Prostate gland (tissue), 2 donors: ENCODE results near the gene ADAMTSL3. TPM values are rescaled to one million over a fixed set of nuclear protein-coding genes. Genes with fewer than 3 reads are reported as not detected.

ENCODE experiments used
- DNase-seq: peaks from one replicate; pipeline ENCODE4 v3.0.0-alpha.2; 2019; ENCODE audit warnings: low spot score
- H3K27ac ChIP-seq, 2 donors: fragments of 200-600 bp; sonication (generic); 2 replicates each; pipeline ENCODE4 v1.5.1; 2017 to 2019
- H3K27me3 ChIP-seq: fragments of 200-600 bp; sonication (generic); replicated peaks from 2 replicates; pipeline ENCODE4 v1.5.1; 2019; ENCODE audit not compliant: insufficient read depth
- H3K36me3 ChIP-seq, 2 donors: fragments of 200-600 bp; sonication (generic); 1 replicate in 1 of 2; 2 replicates in 1 of 2; pipeline versions ENCODE4 v1.5.1 to v1.8.1; 2017 to 2019
- H3K4me1 ChIP-seq: fragments of 200-600 bp; sonication (generic); replicated peaks from 2 replicates; pipeline ENCODE4 v1.5.1; 2019
- H3K4me3 ChIP-seq, 2 donors: fragments of 200-600 bp; sonication (generic); 2 replicates each; pipeline ENCODE4 v1.5.1; 2017 to 2019
- H3K9me3 ChIP-seq: fragments of 200-600 bp; sonication (generic); 2 replicates; pipeline ENCODE4 v1.5.1; 2017
- POLR2A ChIP-seq: fragments of 450-650 bp; IDR thresholded peaks from one replicate; pipeline ENCODE4 v1.6.1; 2016; ENCODE audit warnings: antibody characterized with exemption, mild to moderate bottlenecking
- POLR2AphosphoS5 ChIP-seq: sonication (generic); formaldehyde crosslinking; IDR thresholded peaks from one replicate; pipeline ENCODE4 v1.6.1; 2017; ENCODE audit warnings: antibody characterized with exemption
- WGBS: methylation state at CpG from one replicate; pipeline ENCODE4 v1.1.5; 2018; 5-methylcytosine and 5-hydroxymethylcytosine counted together
- intact Hi-C: fragments of 100-400 bp; cut with DNase I; formaldehyde crosslinking; loops from one replicate; pipeline ENCODE4 v1.14.2; 2022
- total RNA-seq, 2 donors: library from RNA; depleted of rRNA; stranded (reverse); fragments of >200 nt; gene quantifications; one replicate each; pipeline ENCODE4 v1.1.0, GENCODE V29; 2016
- TF ChIP-seq, protein P1 (sequence below), 4 experiments: fragments of 200-600 bp in 2 of 4; fragments of 450-650 bp in 2 of 4; sonication (generic) in 2 of 4; IDR thresholded peaks; 1 replicate in 3 of 4; 2 replicates in 1 of 4; pipeline ENCODE4 v1.5.1; 2016 to 2019; ENCODE audit warnings: antibody characterized with exemption in 4 of 4, mild to moderate bottlenecking in 2 of 4, moderate library complexity in 2 of 4

ADAMTSL3 gene, protein sequence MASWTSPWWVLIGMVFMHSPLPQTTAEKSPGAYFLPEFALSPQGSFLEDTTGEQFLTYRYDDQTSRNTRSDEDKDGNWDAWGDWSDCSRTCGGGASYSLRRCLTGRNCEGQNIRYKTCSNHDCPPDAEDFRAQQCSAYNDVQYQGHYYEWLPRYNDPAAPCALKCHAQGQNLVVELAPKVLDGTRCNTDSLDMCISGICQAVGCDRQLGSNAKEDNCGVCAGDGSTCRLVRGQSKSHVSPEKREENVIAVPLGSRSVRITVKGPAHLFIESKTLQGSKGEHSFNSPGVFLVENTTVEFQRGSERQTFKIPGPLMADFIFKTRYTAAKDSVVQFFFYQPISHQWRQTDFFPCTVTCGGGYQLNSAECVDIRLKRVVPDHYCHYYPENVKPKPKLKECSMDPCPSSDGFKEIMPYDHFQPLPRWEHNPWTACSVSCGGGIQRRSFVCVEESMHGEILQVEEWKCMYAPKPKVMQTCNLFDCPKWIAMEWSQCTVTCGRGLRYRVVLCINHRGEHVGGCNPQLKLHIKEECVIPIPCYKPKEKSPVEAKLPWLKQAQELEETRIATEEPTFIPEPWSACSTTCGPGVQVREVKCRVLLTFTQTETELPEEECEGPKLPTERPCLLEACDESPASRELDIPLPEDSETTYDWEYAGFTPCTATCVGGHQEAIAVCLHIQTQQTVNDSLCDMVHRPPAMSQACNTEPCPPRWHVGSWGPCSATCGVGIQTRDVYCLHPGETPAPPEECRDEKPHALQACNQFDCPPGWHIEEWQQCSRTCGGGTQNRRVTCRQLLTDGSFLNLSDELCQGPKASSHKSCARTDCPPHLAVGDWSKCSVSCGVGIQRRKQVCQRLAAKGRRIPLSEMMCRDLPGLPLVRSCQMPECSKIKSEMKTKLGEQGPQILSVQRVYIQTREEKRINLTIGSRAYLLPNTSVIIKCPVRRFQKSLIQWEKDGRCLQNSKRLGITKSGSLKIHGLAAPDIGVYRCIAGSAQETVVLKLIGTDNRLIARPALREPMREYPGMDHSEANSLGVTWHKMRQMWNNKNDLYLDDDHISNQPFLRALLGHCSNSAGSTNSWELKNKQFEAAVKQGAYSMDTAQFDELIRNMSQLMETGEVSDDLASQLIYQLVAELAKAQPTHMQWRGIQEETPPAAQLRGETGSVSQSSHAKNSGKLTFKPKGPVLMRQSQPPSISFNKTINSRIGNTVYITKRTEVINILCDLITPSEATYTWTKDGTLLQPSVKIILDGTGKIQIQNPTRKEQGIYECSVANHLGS (N-terminal part only)
- 10 to 100 TPM in 1 of 2 donors, 1 to 10 TPM in 1; 4.5 to 25.2 TPM for total RNA-seq

DNA sequence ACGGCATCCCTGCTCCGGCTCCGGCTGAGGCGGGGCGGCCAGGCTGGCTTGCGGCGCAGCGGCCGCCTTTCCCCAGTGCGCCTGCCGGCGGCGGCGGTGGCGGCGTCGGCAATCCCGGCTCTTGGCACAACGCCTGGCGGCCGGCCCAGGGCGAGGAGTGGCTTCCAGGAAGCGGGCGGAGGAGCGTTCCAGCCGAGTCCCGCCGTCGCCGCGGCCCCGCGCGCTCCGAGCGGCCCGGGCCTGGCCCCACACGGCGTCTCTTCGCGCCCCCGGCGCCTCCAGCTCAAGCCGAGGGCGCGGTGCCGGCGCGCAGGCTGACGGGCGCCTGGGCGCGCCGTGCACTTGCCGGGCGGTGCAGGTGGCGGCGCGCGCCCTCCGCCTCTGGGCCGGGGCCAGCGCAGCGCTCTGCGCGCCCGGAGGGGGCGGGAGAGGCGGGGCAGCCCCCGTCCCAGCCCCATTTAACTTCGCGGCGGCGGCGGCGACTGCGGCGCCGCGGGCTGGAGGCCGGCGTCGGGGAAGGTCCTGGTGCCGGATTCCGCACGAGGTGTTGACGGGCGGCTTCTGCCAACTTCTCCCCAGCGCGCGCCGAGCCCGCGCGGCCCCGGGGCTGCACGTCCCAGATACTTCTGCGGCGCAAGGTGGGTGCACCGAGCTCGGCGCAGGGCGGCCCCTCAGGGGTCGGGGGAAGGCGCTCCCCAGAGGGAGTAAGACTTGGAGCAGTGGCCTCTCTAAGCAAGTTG is at the start of gene ADAMTSL3:
Gene ADAMTSL3, plus strand, starts transcription at position 485 of the 740 bp plus-strand sequence. CDS start 1,639 bp downstream, outside the sequence.
- Histone ChIP-seq H3K27ac (peak within 1 kb of the TSS; percentile 31 to 33), H3K27me3 (no peaks in the 10 kb centered on the region), H3K9me3 (no peaks in the 10 kb centered on the region), H3K4me3 (peak within 1 kb of the TSS; percentile 28 to 36), H3K4me1 (no peaks in the 10 kb centered on the region), H3K36me3 (no peaks in the 10 kb centered on the region)
- 0% methylated on average over 37 of the region's 105 CpGs for WGBS
- TF ChIP-seq, protein P1, sequence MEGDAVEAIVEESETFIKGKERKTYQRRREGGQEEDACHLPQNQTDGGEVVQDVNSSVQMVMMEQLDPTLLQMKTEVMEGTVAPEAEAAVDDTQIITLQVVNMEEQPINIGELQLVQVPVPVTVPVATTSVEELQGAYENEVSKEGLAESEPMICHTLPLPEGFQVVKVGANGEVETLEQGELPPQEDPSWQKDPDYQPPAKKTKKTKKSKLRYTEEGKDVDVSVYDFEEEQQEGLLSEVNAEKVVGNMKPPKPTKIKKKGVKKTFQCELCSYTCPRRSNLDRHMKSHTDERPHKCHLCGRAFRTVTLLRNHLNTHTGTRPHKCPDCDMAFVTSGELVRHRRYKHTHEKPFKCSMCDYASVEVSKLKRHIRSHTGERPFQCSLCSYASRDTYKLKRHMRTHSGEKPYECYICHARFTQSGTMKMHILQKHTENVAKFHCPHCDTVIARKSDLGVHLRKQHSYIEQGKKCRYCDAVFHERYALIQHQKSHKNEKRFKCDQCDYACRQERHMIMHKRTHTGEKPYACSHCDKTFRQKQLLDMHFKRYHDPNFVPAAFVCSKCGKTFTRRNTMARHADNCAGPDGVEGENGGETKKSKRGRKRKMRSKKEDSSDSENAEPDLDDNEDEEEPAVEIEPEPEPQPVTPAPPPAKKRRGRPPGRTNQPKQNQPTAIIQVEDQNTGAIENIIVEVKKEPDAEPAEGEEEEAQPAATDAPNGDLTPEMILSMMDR (IDR thresholded peaks at IDR 0.05) = peak in 1 of 4 experiments; percentile 35
- no peak for TF ChIP-seq POLR2A
- peak; percentile 76 for DNase-seq
- intact Hi-C loops = loop anchor here (5.0 to 10.0 kb wide), 2 partner anchors 82 to 191 kb away; no protein-coding TSS in a partner anchor

DNA sequence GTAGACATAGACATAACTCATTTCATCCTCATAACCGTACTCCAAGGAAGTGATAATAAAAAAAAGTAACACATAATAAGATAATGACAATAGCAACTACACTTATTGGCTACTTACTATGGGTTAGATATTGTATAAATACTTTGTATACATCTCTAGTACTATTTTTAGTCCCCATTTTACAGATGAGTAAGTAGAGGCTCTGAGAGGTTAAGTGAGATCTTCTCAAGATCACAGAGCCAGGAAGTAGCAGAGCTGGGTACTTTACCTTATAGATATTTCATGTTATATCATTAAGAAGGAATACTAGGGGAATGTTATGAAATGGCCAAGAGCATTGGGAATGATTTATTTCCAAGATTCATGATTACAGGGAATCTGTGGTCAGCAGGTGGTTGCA is 49.4 kb upstream of the ADAMTSL3 start:
- DNase-seq = no peak
- no peak overlapping the region for H3K4me3 ChIP-seq
- H3K36me3 ChIP-seq = no peaks in the 10 kb centered on the region
- no peak overlapping the region for H3K27ac ChIP-seq
- 88% methylated on average over 1 of the region's 1 CpG for WGBS
- no peaks in the 10 kb centered on the region for H3K9me3 ChIP-seq
- no peaks in the 10 kb centered on the region for H3K27me3 ChIP-seq
- TF ChIP-seq, protein P1 (IDR thresholded peaks at IDR 0.05) = no peak
- no peak for TF ChIP-seq POLR2AphosphoS5
- no peak for TF ChIP-seq POLR2A
- intact Hi-C loops = no loop called here
- H3K4me1 ChIP-seq = no peaks in the 10 kb centered on the region

DNA sequence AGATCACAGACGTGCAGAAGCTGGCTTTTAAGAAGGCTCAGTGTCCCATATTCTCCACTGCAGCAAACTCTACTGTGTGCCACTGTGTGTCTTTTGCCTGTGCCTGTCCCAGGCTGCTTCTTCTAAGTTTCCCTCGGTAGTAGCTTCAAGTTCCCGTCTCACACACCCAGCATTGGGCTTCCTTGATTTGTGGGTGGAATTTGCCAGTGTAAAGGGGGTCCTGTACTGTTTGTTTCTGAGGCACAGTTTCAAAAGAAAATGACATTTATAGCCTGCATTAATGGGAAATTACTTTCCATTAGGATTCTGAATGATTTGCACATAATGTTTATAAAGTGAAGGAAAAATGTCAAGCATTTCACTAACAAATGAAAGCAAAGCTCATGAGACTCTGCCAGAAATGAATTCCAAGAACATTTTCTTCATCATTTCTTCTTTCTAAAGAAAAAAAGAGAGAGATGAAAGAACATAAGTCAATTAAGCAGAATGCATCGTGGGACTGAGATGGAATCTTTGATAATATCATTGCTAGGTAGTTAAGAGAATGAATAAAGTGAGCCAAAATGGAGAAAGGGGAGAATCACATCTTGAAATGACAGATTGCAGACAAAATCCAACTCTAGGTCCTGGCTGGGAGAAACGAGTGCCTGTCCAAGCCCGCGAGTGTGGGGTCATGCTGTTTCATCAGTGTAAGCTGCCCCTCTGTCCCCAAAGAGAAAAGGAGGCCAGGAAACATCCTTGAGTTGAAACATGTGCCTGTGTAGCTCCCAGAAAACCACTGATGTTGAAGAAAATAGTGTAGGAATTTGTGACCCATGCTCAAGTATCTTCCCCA is 48.6 kb upstream of the ADAMTSL3 start:
- Histone ChIP-seq H3K4me3 (no peak overlapping the region), H3K27ac (no peak overlapping the region), H3K4me1 (no peaks in the 10 kb centered on the region), H3K27me3 (no peaks in the 10 kb centered on the region), H3K36me3 (no peaks in the 10 kb centered on the region), H3K9me3 (no peaks in the 10 kb centered on the region)
- DNase-seq = no peak
- intact Hi-C loops = no loop called here
- TF ChIP-seq POLR2AphosphoS5 (no peak), POLR2A (no peak)
- TF ChIP-seq, protein P1 (IDR thresholded peaks at IDR 0.05) = no peak
- WGBS = 17% methylated on average over 7 of the region's 7 CpGs

DNA sequence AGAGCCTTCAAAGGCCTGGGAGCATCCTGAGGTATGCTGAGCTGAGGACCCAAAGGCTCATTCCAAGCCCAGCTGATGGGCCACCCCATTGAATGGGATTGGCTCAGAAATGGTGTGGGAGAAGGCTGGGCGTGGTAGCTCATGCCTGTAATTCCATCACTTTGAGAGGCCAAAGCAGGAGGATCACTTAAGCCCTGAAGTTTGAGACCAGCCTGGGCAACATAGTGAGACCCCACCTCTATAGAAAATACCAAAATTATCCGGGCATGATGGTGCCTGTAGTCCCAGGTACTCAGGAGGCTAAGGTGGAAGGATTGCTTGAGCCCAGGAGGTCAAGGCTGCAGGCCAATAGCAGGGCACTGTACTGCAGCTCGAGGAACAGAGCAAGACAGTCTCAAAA is 43.8 kb upstream of the ADAMTSL3 start:
- intact Hi-C loops = no loop called here
- TF ChIP-seq POLR2AphosphoS5 (no peak), POLR2A (no peak)
- TF ChIP-seq, protein P1 (IDR thresholded peaks at IDR 0.05) = no peak
- DNase-seq = no peak
- Histone ChIP-seq H3K36me3 (no peaks in the 10 kb centered on the region), H3K4me1 (no peaks in the 10 kb centered on the region), H3K9me3 (no peaks in the 10 kb centered on the region), H3K27me3 (no peaks in the 10 kb centered on the region), H3K4me3 (no peak overlapping the region), H3K27ac (no peak overlapping the region)
- 88% methylated on average over 3 of the region's 3 CpGs for WGBS
